Activated naive CD4-positive, alpha-beta T cell treated with Interleukin-2 at 50 U/mL for 16 hours (primary cell): ENCODE data around the gene RNH1.

Experiments
- DNase-seq: peaks from one replicate; pipeline ENCODE4 v3.0.0-alpha.2; 2020

The RNH1 gene

GRCh38 chr11:454801-455565 lies 52.1 kb downstream of the RNH1 start:
- no peak for DNase-seq

- DNase-seq = no peak
Observed at GRCh38 chr11:454043-454442, 53.0 kb downstream of the RNH1 start.

- no peak for DNase-seq
Observed at GRCh38 chr11:453564-453963, 53.5 kb downstream of the RNH1 start.

- no peak for DNase-seq
Observed at GRCh38 chr11:452916-453527, 54.0 kb downstream of the RNH1 start.

- no peak for DNase-seq
Observed at GRCh38 chr11:452203-452744, 54.8 kb downstream of the RNH1 start.

DNA sequence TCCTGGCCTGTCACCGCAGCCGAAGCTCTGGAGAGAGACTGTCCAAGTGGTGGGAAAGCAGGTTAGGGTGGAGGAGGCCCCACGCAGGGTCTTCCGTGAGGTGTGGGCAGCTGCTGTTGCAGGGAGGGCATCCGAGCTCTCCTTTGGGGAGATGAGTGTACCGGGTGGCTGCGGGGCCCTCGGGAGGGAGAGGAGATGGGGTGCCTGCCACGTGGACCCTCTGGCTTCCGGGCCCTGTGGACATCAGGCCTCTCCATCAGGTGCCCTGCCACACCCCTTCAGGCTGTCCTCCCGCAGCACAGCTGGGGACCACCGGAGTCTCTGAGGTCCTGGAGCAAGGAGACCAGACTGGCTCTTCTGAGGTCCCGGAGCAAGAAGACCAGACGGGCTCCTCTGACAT lies 55.3 kb downstream of the RNH1 start:
- DNase-seq = no peak

GRCh38 chr11:450809-451451 lies 56.1 kb downstream of the RNH1 start:
- DNase-seq = peak; percentile 78

- DNase-seq = peak; percentile 95
Observed at GRCh38 chr11:449889-450808, 56.9 kb downstream of the RNH1 start, which contains the start of gene PTDSS2. Gene PTDSS2 (plus strand): TSS chr11:450279. CDS start chr11:450456, 177 bp downstream.

DNA sequence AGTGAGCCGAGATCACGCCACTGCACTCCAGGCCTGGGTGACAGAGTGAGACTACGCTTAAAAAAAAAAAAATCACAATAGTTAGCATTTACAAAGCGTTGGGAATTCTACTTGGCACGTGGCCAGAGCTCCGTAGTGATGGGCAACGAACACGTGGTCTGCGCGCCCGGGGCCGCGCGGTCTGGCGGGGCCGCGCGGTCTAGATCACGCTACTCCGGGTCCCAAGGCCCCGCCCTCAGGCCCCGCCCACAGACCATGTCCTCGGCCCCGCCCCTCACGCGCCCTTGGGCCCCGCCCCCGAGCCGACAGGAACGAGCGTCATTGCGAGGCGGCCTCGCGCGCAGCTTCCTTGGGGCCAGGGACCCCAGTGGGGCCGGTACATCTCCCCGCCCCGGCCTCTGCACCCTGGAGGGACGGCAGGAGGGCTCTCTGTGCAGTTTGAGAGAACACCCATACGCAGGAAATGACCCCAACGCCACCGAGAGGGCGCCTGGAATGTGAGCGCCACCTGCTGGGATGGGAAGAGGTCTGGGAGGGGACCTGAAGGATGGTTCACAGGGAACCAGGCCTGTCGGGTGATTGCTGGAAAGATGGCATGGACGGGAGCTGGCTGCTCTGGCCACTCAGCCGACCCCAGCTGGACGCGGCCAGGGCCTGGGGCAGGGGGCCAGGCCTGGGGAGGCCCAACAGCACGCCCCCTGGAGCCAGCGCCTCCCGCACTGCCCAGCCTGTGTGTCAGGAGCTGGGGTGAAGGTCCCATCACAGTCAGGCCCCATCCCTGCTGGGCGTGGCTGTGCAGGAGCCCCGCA lies 58.9 kb downstream of the RNH1 start:
- DNase-seq = peak; percentile 94

- DNase-seq = no peak
Observed at GRCh38 chr11:446891-447290, 60.2 kb downstream of the RNH1 start.

DNA sequence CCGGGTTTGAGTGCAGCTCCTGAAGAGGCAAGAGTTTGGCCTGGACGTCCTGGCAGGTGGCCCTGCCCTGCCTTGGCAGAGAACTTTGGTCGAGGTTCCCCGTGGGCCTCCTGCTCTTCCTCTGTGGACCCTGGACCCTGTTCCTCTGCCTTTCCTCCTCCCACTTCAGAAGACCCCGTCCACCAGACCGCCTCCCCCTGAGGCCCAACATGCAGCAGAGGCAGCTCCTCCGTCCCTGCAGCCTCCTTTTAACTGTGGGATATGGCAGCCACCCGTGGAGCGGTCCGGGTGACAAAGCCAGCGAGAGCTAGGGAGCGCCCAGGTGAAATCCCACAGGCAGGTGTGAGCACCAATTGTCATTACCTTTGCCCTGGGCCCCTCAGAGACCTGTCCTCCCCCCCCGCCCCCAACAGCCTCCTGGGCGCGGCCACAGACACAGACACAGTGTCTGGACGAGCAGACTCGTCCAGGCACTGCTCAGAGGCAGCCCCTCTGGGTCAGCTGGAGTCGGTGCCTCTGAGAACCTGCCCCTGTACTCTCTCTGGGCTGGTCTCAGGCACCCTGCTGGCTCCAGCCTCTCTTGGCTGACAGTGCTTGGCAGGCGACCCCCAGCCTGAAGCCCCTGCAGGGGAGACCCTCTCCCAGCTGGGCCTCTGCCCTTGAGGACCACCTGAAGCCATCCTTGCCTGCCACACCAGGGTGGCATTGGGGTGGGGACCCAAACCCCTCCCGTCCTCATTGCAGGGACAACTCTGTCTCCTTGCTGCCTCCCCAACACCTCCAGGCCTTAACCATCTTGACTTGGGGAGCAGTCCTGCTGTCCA lies 61.1 kb downstream of the RNH1 start:
- DNase-seq = no peak
